Measurements from ENCODE around the gene CMBL.
"Not testable (repeated sequence)": the region's sequence is repeated elsewhere in the genome, so short reads cannot be mapped to it uniquely, and the experiment has no call there.

The CMBL gene

GRCh38 chr5:10272875-10273209, 34.9 kb downstream of the CMBL start:
- not testable (repeated sequence) for H3K4ac ChIP-seq (ENCODE audit: low read depth, low read length); H3K36me3 ChIP-seq (ENCODE audit: control insufficient read depth in 1 of 2, insufficient read depth in 2 of 2, low read length in 2 of 2); H3K79me1 ChIP-seq (ENCODE audit: low read length); H2BK120ac ChIP-seq (ENCODE audit: insufficient read depth, low read length, poor library complexity); H4K12ac ChIP-seq (ENCODE audit: low read depth, low read length); H2AK5ac ChIP-seq (ENCODE audit: low read length); DNase-seq; H3K27me3 ChIP-seq (ENCODE audit: insufficient read depth, low read length); H3K27ac ChIP-seq (ENCODE audit: low read depth, low read length); H4K8ac ChIP-seq (ENCODE audit: low read depth, low read length); H2BK12ac ChIP-seq (ENCODE audit: low read length); H2AFZ ChIP-seq (ENCODE audit: insufficient read depth, low read length, poor library complexity); H3K14ac ChIP-seq (ENCODE audit: low read length); H3K4me2 ChIP-seq (ENCODE audit: low read length); H3K9me3 ChIP-seq (ENCODE audit: insufficient read depth, low read depth, low read length); H3K4me3 ChIP-seq (ENCODE audit: low read depth, low read length); H3K79me2 ChIP-seq (ENCODE audit: control insufficient read depth, insufficient read depth, low read length, poor library complexity); H3K23ac ChIP-seq (ENCODE audit: low read length); H4K91ac ChIP-seq (ENCODE audit: low read depth, low read length); H3K18ac ChIP-seq (ENCODE audit: low read length); H3K4me1 ChIP-seq (ENCODE audit: control insufficient read depth in 1 of 2, insufficient read depth in 2 of 2, low read length in 2 of 2); H3K9ac ChIP-seq (ENCODE audit: low read length); H2BK5ac ChIP-seq (ENCODE audit: low read depth, low read length, poor library complexity)
- WGBS (ENCODE audit: extremely low coverage, insufficient coverage, insufficient read length): no CpG with 5 or more reads among the region's 6 CpGs

- Histone ChIP-seq H3K27me3 (ENCODE audit: insufficient read depth, low read length) (no peaks in the 10 kb centered on the region), H4K12ac (ENCODE audit: low read depth, low read length) (no peak overlapping the region), H3K27ac (ENCODE audit: low read depth, low read length) (no peak overlapping the region), H2AFZ (ENCODE audit: insufficient read depth, low read length, poor library complexity) (no peak overlapping the region), H3K79me2 (ENCODE audit: control insufficient read depth, insufficient read depth, low read length, poor library complexity) (no peaks in the 10 kb centered on the region), H2AK5ac (ENCODE audit: low read length) (no peak overlapping the region), H3K4me2 (ENCODE audit: low read length) (no peak overlapping the region), H3K9me3 (ENCODE audit: insufficient read depth, low read depth, low read length) (no peaks in the 10 kb centered on the region), H3K14ac (ENCODE audit: low read length) (no peak overlapping the region), H3K4me1 (ENCODE audit: control insufficient read depth in 1 of 2, insufficient read depth in 2 of 2, low read length in 2 of 2) (peaks cover 0 to 6% of the 10 kb centered on the region in 2 experiments), H2BK120ac (ENCODE audit: insufficient read depth, low read length, poor library complexity) (no peak overlapping the region), H3K18ac (ENCODE audit: low read length) (no peak overlapping the region), H3K4ac (ENCODE audit: low read depth, low read length) (no peak overlapping the region), H3K23ac (ENCODE audit: low read length) (no peak overlapping the region), H3K79me1 (ENCODE audit: low read length) (no peaks in the 10 kb centered on the region), H3K4me3 (ENCODE audit: low read depth, low read length) (no peak overlapping the region), H3K36me3 (ENCODE audit: control insufficient read depth in 1 of 2, insufficient read depth in 2 of 2, low read length in 2 of 2) (no peaks in the 10 kb centered on the region), H3K9ac (ENCODE audit: low read length) (no peak overlapping the region), H4K8ac (ENCODE audit: low read depth, low read length) (no peak overlapping the region), H4K91ac (ENCODE audit: low read depth, low read length) (no peak overlapping the region), H2BK12ac (ENCODE audit: low read length) (no peak overlapping the region), H2BK5ac (ENCODE audit: low read depth, low read length, poor library complexity) (no peak overlapping the region)
- WGBS (ENCODE audit: extremely low coverage, insufficient coverage, insufficient read length): no CpG with 5 or more reads among the region's 9 CpGs
- DNase-seq: no peak
Observed at GRCh38 chr5:10272053-10272874, 35.4 kb downstream of the CMBL start.

- no peak overlapping the region for H2AK5ac ChIP-seq (ENCODE audit: low read length)
- H3K9me3 ChIP-seq (ENCODE audit: insufficient read depth, low read depth, low read length): no peaks in the 10 kb centered on the region
- no peak overlapping the region for H2BK120ac ChIP-seq (ENCODE audit: insufficient read depth, low read length, poor library complexity)
- H3K23ac ChIP-seq (ENCODE audit: low read length): no peak overlapping the region
- DNase-seq: no peak
- WGBS (ENCODE audit: extremely low coverage, insufficient coverage, insufficient read length): no CpG with 5 or more reads among the region's 10 CpGs
- H4K8ac ChIP-seq (ENCODE audit: low read depth, low read length): no peak overlapping the region
- H4K91ac ChIP-seq (ENCODE audit: low read depth, low read length): no peak overlapping the region
- no peak overlapping the region for H3K18ac ChIP-seq (ENCODE audit: low read length)
- H2BK5ac ChIP-seq (ENCODE audit: low read depth, low read length, poor library complexity): no peak overlapping the region
- H3K4me1 ChIP-seq (ENCODE audit: control insufficient read depth in 1 of 2, insufficient read depth in 2 of 2, low read length in 2 of 2): peaks cover under 1 to 6% of the 10 kb centered on the region in 2 experiments
- no peak overlapping the region for H3K4ac ChIP-seq (ENCODE audit: low read depth, low read length)
- H2AFZ ChIP-seq (ENCODE audit: insufficient read depth, low read length, poor library complexity): no peak overlapping the region
- peaks cover 4 to 10% of the 10 kb centered on the region in 2 experiments for H3K36me3 ChIP-seq (ENCODE audit: control insufficient read depth in 1 of 2, insufficient read depth in 2 of 2, low read length in 2 of 2)
- H3K4me2 ChIP-seq (ENCODE audit: low read length): no peak overlapping the region
- H3K79me2 ChIP-seq (ENCODE audit: control insufficient read depth, insufficient read depth, low read length, poor library complexity): no peaks in the 10 kb centered on the region
- H3K9ac ChIP-seq (ENCODE audit: low read length): no peak overlapping the region
- no peak overlapping the region for H3K14ac ChIP-seq (ENCODE audit: low read length)
- H3K79me1 ChIP-seq (ENCODE audit: low read length): no peaks in the 10 kb centered on the region
- H3K27me3 ChIP-seq (ENCODE audit: insufficient read depth, low read length): no peaks in the 10 kb centered on the region
- no peak overlapping the region for H4K12ac ChIP-seq (ENCODE audit: low read depth, low read length)
- H2BK12ac ChIP-seq (ENCODE audit: low read length): no peak overlapping the region
- no peak overlapping the region for H3K4me3 ChIP-seq (ENCODE audit: low read depth, low read length)
- no peak overlapping the region for H3K27ac ChIP-seq (ENCODE audit: low read depth, low read length)
Observed at GRCh38 chr5:10268100-10268499, 39.6 kb downstream of the CMBL start.

- no peak overlapping the region for H3K18ac ChIP-seq (ENCODE audit: low read length)
- no peaks in the 10 kb centered on the region for H3K27me3 ChIP-seq (ENCODE audit: insufficient read depth, low read length)
- no peaks in the 10 kb centered on the region for H3K9me3 ChIP-seq (ENCODE audit: insufficient read depth, low read depth, low read length)
- no peaks in the 10 kb centered on the region for H3K79me2 ChIP-seq (ENCODE audit: control insufficient read depth, insufficient read depth, low read length, poor library complexity)
- H3K4me3 ChIP-seq (ENCODE audit: low read depth, low read length): no peak overlapping the region
- no peak for DNase-seq
- no peak overlapping the region for H3K9ac ChIP-seq (ENCODE audit: low read length)
- peaks cover 10 to 19% of the 10 kb centered on the region in 2 experiments for H3K36me3 ChIP-seq (ENCODE audit: control insufficient read depth in 1 of 2, insufficient read depth in 2 of 2, low read length in 2 of 2)
- no peak overlapping the region for H4K12ac ChIP-seq (ENCODE audit: low read depth, low read length)
- no peaks in the 10 kb centered on the region for H3K79me1 ChIP-seq (ENCODE audit: low read length)
- H4K8ac ChIP-seq (ENCODE audit: low read depth, low read length): no peak overlapping the region
- H3K4me1 ChIP-seq (ENCODE audit: control insufficient read depth in 1 of 2, insufficient read depth in 2 of 2, low read length in 2 of 2): peaks cover 2 to 6% of the 10 kb centered on the region in 2 experiments
- H2BK12ac ChIP-seq (ENCODE audit: low read length): no peak overlapping the region
- no peak overlapping the region for H2AFZ ChIP-seq (ENCODE audit: insufficient read depth, low read length, poor library complexity)
- H2BK120ac ChIP-seq (ENCODE audit: insufficient read depth, low read length, poor library complexity): no peak overlapping the region
- no peak overlapping the region for H2AK5ac ChIP-seq (ENCODE audit: low read length)
- H2BK5ac ChIP-seq (ENCODE audit: low read depth, low read length, poor library complexity): no peak overlapping the region
- H3K4me2 ChIP-seq (ENCODE audit: low read length): no peak overlapping the region
- no peak overlapping the region for H3K27ac ChIP-seq (ENCODE audit: low read depth, low read length)
- H3K4ac ChIP-seq (ENCODE audit: low read depth, low read length): no peak overlapping the region
- H4K91ac ChIP-seq (ENCODE audit: low read depth, low read length): no peak overlapping the region
- no peak overlapping the region for H3K23ac ChIP-seq (ENCODE audit: low read length)
- no CpG with 5 or more reads among the region's 4 CpGs for WGBS (ENCODE audit: extremely low coverage, insufficient coverage, insufficient read length)
- H3K14ac ChIP-seq (ENCODE audit: low read length): no peak overlapping the region
Observed at GRCh38 chr5:10266839-10267238, 40.9 kb downstream of the CMBL start.

Measured in trophoblast cell (in vitro differentiated cells and primary cell).